ENCODE measurements around the gene ELL2. TPM values are rescaled to one million over a fixed set of nuclear protein-coding genes. Genes with fewer than 3 reads are reported as not detected.

The ELL2 gene
- polyA plus RNA-seq, 1 donor from 2014 or later, result 1.4 TPM

- no peak overlapping the region for H2AFZ ChIP-seq (ENCODE audit: low read depth, low read length)
- H4K20me1 ChIP-seq (ENCODE audit: insufficient read depth), result no peaks in the 10 kb centered on the region
- no peak overlapping the region for H3K4me2 ChIP-seq (ENCODE audit: low read length)
- TF ChIP-seq CTCF (IDR thresholded peaks at IDR 0.05; ENCODE audit: poor library complexity, severe bottlenecking) (no peak), EP300 (conservative IDR thresholded peaks at IDR 0.05; ENCODE audit: poor library complexity, severe bottlenecking) (no peak), SMC3 (conservative IDR thresholded peaks at IDR 0.05; ENCODE audit: poor library complexity) (no peak), TAF1 (IDR thresholded peaks at IDR 0.05; ENCODE audit: low read depth) (no peak), EZH2 (IDR thresholded peaks at IDR 0.05; ENCODE audit: borderline replicate concordance, insufficient read depth, low read length, poor library complexity, severe bottlenecking) (no peak), POLR2AphosphoS5 (IDR thresholded peaks at IDR 0.05) (no peak)
- H3K4me3 ChIP-seq (ENCODE audit: low read length), result no peak overlapping the region
- H3K36me3 ChIP-seq (ENCODE audit: insufficient read depth, low read length), result no peaks in the 10 kb centered on the region
- H3K9me3 ChIP-seq (ENCODE audit: low read length), result no peaks in the 10 kb centered on the region
- no peak overlapping the region for H3K27ac ChIP-seq (ENCODE audit: low read length)
- no peaks in the 10 kb centered on the region for H3K27me3 ChIP-seq (ENCODE audit: insufficient read depth, low read depth, low read length)
- no peaks in the 10 kb centered on the region for H3K9me2 ChIP-seq (ENCODE audit: insufficient read depth, low read length)
- no peak overlapping the region for H3K9ac ChIP-seq (ENCODE audit: low read length)
- no peaks in the 10 kb centered on the region for H3K79me2 ChIP-seq (replicated peaks; ENCODE audit: insufficient read depth, low read length)
- no peaks in the 10 kb centered on the region for H3F3A ChIP-seq (ENCODE audit: insufficient read depth, low read length, poor library complexity, severe bottlenecking)
These were observed 61.8 kb downstream of the ELL2 start for GRCh38 chr5:95899829-95900228.

GRCh38 chr5:95899006-95899405, 62.6 kb downstream of the ELL2 start:
- H3K9ac ChIP-seq (ENCODE audit: low read length), result no peak overlapping the region
- no peaks in the 10 kb centered on the region for H3K79me2 ChIP-seq (replicated peaks; ENCODE audit: insufficient read depth, low read length)
- H3K4me3 ChIP-seq (ENCODE audit: low read length), result no peak overlapping the region
- H3K27me3 ChIP-seq (ENCODE audit: insufficient read depth, low read depth, low read length), result no peaks in the 10 kb centered on the region
- H3K9me2 ChIP-seq (ENCODE audit: insufficient read depth, low read length), result no peaks in the 10 kb centered on the region
- H3K36me3 ChIP-seq (ENCODE audit: insufficient read depth, low read length), result no peaks in the 10 kb centered on the region
- H3K4me2 ChIP-seq (ENCODE audit: low read length), result no peak overlapping the region
- H2AFZ ChIP-seq (ENCODE audit: low read depth, low read length), result no peak overlapping the region
- H3K9me3 ChIP-seq (ENCODE audit: low read length), result no peaks in the 10 kb centered on the region
- H4K20me1 ChIP-seq (ENCODE audit: insufficient read depth), result no peaks in the 10 kb centered on the region
- no peaks in the 10 kb centered on the region for H3F3A ChIP-seq (ENCODE audit: insufficient read depth, low read length, poor library complexity, severe bottlenecking)
- TF ChIP-seq CTCF (IDR thresholded peaks at IDR 0.05; ENCODE audit: poor library complexity, severe bottlenecking) (no peak), POLR2AphosphoS5 (IDR thresholded peaks at IDR 0.05) (no peak), TAF1 (IDR thresholded peaks at IDR 0.05; ENCODE audit: low read depth) (no peak), EP300 (conservative IDR thresholded peaks at IDR 0.05; ENCODE audit: poor library complexity, severe bottlenecking) (no peak), EZH2 (IDR thresholded peaks at IDR 0.05; ENCODE audit: borderline replicate concordance, insufficient read depth, low read length, poor library complexity, severe bottlenecking) (no peak), RAD21 (conservative IDR thresholded peaks at IDR 0.05) (no peak)
- no peak overlapping the region for H3K27ac ChIP-seq (ENCODE audit: low read length)

GRCh38 chr5:95895771-95896170, 65.9 kb downstream of the ELL2 start:
- H3K4me2 ChIP-seq (ENCODE audit: low read length), result no peak overlapping the region
- no peak overlapping the region for H3K4me3 ChIP-seq (ENCODE audit: low read length)
- H3K79me2 ChIP-seq (replicated peaks; ENCODE audit: insufficient read depth, low read length), result no peaks in the 10 kb centered on the region
- H3K36me3 ChIP-seq (ENCODE audit: insufficient read depth, low read length), result no peaks in the 10 kb centered on the region
- H3K9me2 ChIP-seq (ENCODE audit: insufficient read depth, low read length), result no peaks in the 10 kb centered on the region
- no peaks in the 10 kb centered on the region for H3K9me3 ChIP-seq (ENCODE audit: low read length)
- H4K20me1 ChIP-seq (ENCODE audit: insufficient read depth), result no peaks in the 10 kb centered on the region
- no peaks in the 10 kb centered on the region for H3K27me3 ChIP-seq (ENCODE audit: insufficient read depth, low read depth, low read length)
- no peak overlapping the region for H3K9ac ChIP-seq (ENCODE audit: low read length)
- TF ChIP-seq EP300 (conservative IDR thresholded peaks at IDR 0.05; ENCODE audit: poor library complexity, severe bottlenecking), result no peak
- TF ChIP-seq RAD21 (conservative IDR thresholded peaks at IDR 0.05), result no peak
- no peak for TF ChIP-seq TAF1 (IDR thresholded peaks at IDR 0.05; ENCODE audit: low read depth)
- TF ChIP-seq SMC3 (conservative IDR thresholded peaks at IDR 0.05; ENCODE audit: poor library complexity), result no peak
- no peak for TF ChIP-seq POLR2AphosphoS5 (IDR thresholded peaks at IDR 0.05)
- TF ChIP-seq CTCF (IDR thresholded peaks at IDR 0.05; ENCODE audit: poor library complexity, severe bottlenecking), result no peak
- TF ChIP-seq, protein P1, sequence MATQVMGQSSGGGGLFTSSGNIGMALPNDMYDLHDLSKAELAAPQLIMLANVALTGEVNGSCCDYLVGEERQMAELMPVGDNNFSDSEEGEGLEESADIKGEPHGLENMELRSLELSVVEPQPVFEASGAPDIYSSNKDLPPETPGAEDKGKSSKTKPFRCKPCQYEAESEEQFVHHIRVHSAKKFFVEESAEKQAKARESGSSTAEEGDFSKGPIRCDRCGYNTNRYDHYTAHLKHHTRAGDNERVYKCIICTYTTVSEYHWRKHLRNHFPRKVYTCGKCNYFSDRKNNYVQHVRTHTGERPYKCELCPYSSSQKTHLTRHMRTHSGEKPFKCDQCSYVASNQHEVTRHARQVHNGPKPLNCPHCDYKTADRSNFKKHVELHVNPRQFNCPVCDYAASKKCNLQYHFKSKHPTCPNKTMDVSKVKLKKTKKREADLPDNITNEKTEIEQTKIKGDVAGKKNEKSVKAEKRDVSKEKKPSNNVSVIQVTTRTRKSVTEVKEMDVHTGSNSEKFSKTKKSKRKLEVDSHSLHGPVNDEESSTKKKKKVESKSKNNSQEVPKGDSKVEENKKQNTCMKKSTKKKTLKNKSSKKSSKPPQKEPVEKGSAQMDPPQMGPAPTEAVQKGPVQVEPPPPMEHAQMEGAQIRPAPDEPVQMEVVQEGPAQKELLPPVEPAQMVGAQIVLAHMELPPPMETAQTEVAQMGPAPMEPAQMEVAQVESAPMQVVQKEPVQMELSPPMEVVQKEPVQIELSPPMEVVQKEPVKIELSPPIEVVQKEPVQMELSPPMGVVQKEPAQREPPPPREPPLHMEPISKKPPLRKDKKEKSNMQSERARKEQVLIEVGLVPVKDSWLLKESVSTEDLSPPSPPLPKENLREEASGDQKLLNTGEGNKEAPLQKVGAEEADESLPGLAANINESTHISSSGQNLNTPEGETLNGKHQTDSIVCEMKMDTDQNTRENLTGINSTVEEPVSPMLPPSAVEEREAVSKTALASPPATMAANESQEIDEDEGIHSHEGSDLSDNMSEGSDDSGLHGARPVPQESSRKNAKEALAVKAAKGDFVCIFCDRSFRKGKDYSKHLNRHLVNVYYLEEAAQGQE (IDR thresholded peaks at IDR 0.05; ENCODE audit: borderline replicate concordance), result no peak
- no peak for TF ChIP-seq EZH2 (IDR thresholded peaks at IDR 0.05; ENCODE audit: borderline replicate concordance, insufficient read depth, low read length, poor library complexity, severe bottlenecking)
- TF ChIP-seq MXI1 (conservative IDR thresholded peaks at IDR 0.05; ENCODE audit: poor library complexity, severe bottlenecking), result no peak
- H2AFZ ChIP-seq (ENCODE audit: low read depth, low read length), result no peak overlapping the region
- H3F3A ChIP-seq (ENCODE audit: insufficient read depth, low read length, poor library complexity, severe bottlenecking), result no peaks in the 10 kb centered on the region
- H3K27ac ChIP-seq (ENCODE audit: low read length), result no peak overlapping the region

Measured in neural cell (in vitro differentiated cells).